WTC11 (cell line): ENCODE data around the gene KCNC3.

Experiments used
- ATF3 ChIP-seq: sonication (generic); formaldehyde crosslinking; conservative IDR thresholded peaks from 2 replicates; pipeline ENCODE4 v1.8.1; 2022; ENCODE audit warnings: mild to moderate bottlenecking, missing genetic modification reagents
- ATF6 ChIP-seq: sonication (generic); formaldehyde crosslinking; IDR thresholded peaks from 2 replicates; pipeline ENCODE4 v1.8.1; 2023; ENCODE audit warnings: mild to moderate bottlenecking, missing genetic modification reagents
- CREB1 ChIP-seq: sonication (generic); formaldehyde crosslinking; IDR thresholded peaks from 2 replicates; pipeline ENCODE4 v1.8.0; 2023; ENCODE audit warnings: mild to moderate bottlenecking, missing genetic modification reagents
- CTCF ChIP-seq: fragments of 200-600 bp; IDR thresholded peaks from 2 replicates; pipeline ENCODE4 v1.8.0; 2022; ENCODE audit warnings: antibody characterized with exemption
- FOXP4 ChIP-seq: sonication (generic); formaldehyde crosslinking; IDR thresholded peaks from 2 replicates; pipeline ENCODE4 v1.8.0; 2022; ENCODE audit warnings: mild to moderate bottlenecking, missing genetic modification reagents
- MAX ChIP-seq: sonication (generic); formaldehyde crosslinking; IDR thresholded peaks from 2 replicates; pipeline ENCODE4 v1.8.0; 2022; ENCODE audit warnings: mild to moderate bottlenecking, missing genetic modification reagents
- NFATC4 ChIP-seq: fragments of 250-450 bp; sonication (Bioruptor Pico); IDR thresholded peaks from 2 replicates; pipeline ENCODE4 v1.9.0; 2021; ENCODE audit warnings: mild to moderate bottlenecking
- RORB ChIP-seq: fragments of 250-450 bp; sonication (Bioruptor Pico); IDR thresholded peaks from 2 replicates; pipeline ENCODE4 v1.9.0; 2021; ENCODE audit warnings: mild to moderate bottlenecking
- USF2 ChIP-seq: sonication (generic); formaldehyde crosslinking; IDR thresholded peaks from 2 replicates; pipeline ENCODE4 v1.8.1; 2023; ENCODE audit warnings: mild to moderate bottlenecking, missing genetic modification reagents, moderate library complexity
- TF ChIP-seq, protein P1 (sequence below): sonication (generic); formaldehyde crosslinking; IDR thresholded peaks from 2 replicates; pipeline ENCODE4 v1.8.1; 2023; ENCODE audit warnings: mild to moderate bottlenecking, moderate library complexity, missing genetic modification reagents
- TF ChIP-seq, protein P2 (sequence below): fragments of 250-450 bp; sonication (Bioruptor Pico); IDR thresholded peaks from 2 replicates; pipeline ENCODE4 v1.9.0; 2021; ENCODE audit warnings: moderate library complexity, mild to moderate bottlenecking, inconsistent platforms, borderline replicate concordance

GRCh38 chr19:50365434-50366306 lies 36.5 kb upstream of the KCNC3 start, which contains the start of gene NAPSA:
- TF ChIP-seq, protein P1, sequence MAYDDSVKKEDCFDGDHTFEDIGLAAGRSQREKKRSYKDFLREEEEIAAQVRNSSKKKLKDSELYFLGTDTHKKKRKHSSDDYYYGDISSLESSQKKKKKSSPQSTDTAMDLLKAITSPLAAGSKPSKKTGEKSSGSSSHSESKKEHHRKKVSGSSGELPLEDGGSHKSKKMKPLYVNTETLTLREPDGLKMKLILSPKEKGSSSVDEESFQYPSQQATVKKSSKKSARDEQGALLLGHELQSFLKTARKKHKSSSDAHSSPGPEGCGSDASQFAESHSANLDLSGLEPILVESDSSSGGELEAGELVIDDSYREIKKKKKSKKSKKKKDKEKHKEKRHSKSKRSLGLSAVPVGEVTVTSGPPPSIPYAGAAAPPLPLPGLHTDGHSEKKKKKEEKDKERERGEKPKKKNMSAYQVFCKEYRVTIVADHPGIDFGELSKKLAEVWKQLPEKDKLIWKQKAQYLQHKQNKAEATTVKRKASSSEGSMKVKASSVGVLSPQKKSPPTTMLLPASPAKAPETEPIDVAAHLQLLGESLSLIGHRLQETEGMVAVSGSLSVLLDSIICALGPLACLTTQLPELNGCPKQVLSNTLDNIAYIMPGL, result no peak
- no peak for TF ChIP-seq FOXP4 (CRISPR knock-in tag)
- no peak for TF ChIP-seq RORB (CRISPR knock-in tag)
- TF ChIP-seq USF2 (CRISPR knock-in tag), result no peak
- TF ChIP-seq CREB1 (CRISPR knock-in tag), result no peak
- no peak for TF ChIP-seq ATF6 (CRISPR knock-in tag)
- no peak for TF ChIP-seq CTCF
- no peak for TF ChIP-seq ATF3 (CRISPR knock-in tag)
- TF ChIP-seq, protein P2, sequence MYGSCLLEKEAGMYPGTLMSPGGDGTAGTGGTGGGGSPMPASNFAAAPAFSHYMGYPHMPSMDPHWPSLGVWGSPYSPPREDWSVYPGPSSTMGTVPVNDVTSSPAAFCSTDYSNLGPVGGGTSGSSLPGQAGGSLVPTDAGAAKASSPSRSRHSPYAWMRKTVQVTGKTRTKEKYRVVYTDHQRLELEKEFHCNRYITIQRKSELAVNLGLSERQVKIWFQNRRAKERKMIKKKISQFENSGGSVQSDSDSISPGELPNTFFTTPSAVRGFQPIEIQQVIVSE (CRISPR knock-in tag), result no peak
- TF ChIP-seq NFATC4 (CRISPR knock-in tag), result no peak
- TF ChIP-seq MAX (CRISPR knock-in tag), result no peak
